ENCODE results near the gene USP51.
"Not testable (repeated sequence)": the region's sequence is repeated elsewhere in the genome, so short reads cannot be mapped to it uniquely, and the experiment has no call there.

USP51 gene

DNA sequence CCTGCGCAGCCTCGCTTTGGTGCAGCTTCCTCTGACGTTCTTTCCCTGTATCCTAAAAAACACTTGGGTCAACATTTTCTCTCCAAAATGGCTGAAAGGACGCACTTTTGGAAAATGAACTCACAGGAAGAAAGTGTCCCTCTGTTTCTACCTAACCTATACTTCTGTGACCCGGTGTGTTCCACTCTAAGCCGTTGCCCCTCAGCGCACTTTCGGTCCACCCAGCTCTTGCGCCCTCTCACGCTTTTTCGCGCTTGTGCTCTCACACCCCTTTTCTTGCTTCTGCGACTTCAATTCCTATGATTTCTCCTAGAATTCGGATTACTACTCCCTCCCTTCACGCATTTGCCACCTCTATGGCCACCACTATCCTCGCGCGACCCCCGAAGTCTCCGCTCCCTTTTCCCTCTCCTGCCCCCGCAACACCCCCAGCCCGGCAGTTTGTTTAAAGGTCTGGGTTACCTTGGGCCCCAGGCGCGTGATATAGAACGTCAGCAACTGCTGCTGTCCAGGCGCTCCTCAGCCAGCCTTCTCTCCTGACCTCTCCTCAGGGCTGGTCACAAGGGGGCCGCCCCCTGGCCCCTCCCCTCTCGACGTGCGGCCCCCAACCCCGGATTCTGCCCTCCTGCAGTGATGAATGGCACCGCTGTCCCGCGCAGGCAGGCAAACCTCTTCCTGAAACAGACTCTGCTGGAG is at the start of gene USP51:
USP51 (minus strand) TSS at position 535 of the 696 bp plus-strand sequence. CDS start 909 bp downstream, outside the sequence.
- peak; percentile 63 for DNase-seq (ENCODE audit: low spot score)

DNA sequence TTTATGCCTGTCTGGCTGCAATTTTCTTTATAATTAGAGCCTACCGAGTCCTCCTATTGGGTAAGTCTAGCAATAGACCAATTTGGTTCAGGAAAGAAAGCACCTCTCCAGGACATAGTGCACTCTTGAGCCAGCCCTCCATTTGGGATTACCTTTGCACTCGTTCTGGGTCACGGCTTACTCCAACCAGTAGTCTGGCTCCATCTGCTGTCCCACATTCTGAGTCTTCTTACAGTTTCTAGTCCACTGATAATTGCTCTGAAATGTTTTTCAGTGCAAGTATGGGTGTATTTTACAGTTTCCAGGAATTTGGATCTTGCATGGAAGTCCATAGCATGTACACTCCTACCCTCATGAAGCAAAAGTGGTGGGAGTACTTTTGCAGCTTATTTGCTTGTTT is 34.8 kb upstream of the USP51 start:
- DNase-seq (ENCODE audit: low spot score): no peak

DNA sequence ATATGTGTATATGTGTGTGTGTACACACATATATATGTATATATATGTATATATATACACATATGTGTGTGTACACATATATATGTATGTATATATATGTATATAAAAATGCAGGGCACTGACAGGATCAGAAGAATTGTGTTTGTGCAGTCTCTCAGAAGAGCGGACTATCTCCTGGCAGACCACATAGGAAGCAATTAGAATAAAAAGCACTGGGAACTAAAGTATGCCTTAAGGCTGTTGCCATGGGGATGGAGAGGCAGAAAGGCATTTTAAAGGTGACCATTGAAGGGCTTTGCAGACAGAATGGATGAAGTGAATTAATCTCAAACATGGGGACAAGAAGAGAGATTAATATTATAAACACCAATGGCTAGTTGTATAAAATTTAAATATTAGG is 33.7 kb upstream of the USP51 start:
- no peak for DNase-seq (ENCODE audit: low spot score)

DNA sequence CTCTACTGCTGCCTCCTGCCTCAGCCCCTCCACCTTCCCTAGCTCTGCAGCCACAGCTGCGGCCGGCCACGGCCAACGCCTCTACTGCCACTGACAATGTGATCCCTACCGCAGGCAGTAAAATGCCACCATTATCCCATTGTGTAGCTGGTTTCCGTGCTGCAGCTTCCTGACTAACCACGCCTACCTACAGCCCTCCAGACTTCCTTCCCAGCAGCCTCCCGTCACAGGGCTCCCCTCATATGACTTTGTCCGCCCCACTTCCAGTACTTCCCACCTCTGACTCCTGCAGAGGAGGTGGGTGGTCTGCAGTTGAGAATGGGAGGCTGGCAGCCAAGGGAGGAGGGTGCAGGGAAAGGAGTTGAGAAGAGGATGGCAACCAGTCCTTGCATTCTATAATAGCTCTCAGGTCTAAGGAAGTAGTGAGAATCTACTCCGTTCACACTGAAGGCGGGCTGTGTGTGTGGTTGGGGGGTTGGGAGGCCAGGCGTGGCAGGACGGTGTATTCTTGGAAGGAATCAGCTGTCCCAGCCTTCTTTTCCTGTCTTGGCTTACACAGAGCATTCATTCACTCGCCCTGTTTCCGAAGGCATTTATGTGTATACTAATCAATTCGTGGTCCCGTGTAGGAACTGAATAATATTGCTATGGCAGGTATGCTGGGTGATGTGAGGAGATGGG is 33.1 kb upstream of the USP51 start:
- no peak for DNase-seq (ENCODE audit: low spot score)

DNA sequence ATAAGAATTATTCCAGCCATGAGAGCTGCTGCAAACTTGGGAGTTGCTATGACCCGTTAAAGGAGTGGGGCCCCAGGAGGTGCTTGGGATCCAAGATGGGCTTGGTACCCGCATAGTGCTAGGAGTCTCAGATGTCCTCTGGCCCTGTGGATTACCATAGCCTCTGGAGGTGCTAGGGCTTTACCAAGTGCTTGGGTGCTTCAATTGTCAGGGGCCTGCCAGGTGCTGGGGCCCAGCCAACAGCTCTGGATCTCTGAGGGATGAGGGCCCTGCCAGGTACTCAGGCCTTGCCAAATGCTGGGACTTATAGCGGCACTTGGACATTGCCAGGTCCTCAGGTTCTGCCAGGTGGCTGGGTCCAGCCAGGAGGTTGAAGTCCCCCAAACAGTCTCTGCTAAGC is 32.0 kb upstream of the USP51 start:
- no peak for DNase-seq (ENCODE audit: low spot score)

DNA sequence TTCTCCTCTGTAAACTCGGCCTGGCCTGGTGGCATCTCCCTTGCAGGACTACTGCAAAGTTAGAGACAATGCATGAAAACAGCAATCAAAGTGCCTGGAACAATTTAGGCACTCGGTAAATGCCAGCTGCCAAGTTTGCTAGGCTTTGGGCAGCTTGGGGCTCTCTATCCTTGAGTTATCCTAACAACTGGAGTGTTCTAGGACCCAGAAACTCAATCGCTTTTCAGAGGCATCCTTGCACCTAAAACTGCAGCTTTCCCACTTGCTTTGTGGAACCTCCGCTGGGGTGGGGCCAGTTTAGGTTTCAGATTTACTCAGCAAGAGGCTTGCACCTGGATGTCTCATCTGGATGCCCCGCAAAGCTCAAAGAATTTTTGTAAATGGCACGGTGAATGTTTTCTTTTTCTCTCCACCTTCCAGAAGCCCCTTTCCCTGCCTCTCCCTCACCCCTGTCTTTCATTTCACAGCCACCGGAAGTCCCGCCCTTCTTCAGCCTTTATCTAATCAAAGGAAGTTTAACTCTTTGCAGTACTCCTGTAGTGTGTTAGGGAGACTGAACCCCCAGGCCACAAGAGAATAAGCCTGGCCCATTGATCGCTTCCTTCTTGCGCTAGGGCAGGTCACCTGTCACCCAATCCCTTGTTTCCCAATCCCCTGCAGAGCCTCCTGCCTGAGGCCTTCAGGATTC is 27.3 kb upstream of the USP51 start:
- not testable (repeated sequence) for DNase-seq (ENCODE audit: low spot score)

DNA sequence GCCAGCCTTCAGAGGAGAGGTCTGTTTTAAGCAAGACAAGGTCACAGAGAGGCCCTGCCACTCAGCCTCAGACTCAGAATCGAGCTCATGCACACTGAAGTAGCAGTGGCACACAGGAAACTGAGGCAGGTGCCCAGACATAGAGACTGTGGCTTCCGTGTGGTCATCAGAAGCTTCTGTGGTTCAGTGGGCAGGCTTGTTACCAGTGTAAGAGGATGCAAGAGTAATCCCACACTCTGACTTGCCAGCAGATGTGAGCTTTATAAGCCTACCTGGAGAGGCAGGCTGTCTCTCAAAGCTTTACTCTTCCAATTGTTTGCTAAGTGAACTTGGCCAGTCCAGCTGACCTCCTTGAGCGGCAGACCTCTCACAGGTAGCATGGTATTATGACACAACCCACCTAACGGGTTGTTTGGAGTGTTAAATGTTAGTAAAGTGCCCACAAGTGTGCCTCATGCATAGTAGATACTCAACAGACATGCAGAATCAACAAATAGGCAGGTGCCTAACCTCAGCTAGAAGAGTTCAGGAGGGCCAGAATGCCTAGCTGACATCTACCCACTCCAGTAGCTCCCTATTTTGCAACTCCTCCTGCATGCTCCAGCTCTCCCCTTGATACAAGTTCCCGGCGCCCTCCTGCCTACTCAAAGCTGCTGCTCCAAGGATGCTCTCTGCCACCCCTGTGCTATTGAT is 23.5 kb upstream of the USP51 start:
- DNase-seq (ENCODE audit: low spot score): not testable (repeated sequence)

DNA sequence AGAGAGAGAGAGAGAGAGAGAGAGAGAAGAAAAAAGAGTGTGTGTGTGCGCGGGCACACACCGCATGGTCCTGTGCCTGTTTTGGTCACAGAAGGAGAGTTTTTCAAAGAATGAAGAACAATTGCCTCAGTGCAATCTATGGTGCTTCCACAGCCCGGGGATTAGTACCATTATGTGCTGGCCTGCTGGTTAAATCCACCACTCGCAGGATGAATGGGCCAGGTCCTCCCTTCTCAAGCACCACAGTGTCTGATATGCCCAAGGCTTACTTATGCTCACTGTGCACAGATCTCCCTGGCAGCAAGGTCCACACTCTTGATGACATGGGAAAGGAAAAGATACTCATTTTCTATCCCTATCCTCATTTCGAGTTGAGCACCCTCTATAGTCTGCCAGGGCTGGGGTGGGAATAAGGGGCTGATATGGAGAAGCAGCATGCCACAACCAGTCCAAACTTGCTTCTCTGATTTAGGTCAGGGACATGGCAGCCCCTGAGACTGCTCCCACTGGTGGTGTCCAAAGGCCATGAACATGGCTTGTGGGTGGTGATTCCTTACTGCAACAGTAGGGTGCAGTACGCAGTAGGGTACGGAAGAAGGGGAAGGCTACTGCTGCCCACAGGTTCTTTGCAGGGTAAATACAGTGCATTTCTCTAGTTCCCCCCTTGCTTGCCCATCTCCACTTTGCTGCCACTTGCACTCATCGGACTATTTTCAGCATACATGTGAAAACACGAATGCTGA is 18.9 kb upstream of the USP51 start:
- DNase-seq (ENCODE audit: low spot score): not testable (repeated sequence)

DNA sequence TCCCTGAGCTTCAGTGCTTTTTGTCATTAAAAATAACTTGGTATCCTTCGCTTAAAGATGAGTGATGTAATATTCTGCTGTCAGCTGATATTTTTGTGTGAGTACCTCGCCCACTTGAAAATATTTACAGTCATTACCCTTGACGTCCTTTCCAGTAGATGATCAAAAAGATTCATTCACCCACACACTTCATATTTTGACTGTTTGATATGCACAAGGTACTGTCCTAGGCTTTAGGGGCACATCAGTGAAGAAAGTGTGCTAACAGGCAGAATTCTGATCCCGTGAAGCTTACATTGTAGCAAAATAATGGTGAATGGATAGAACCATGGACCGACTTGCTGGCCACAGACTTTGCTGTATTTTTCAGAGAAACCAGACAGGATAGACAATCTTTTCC is 18.1 kb upstream of the USP51 start:
- not testable (repeated sequence) for DNase-seq (ENCODE audit: low spot score)

DNA sequence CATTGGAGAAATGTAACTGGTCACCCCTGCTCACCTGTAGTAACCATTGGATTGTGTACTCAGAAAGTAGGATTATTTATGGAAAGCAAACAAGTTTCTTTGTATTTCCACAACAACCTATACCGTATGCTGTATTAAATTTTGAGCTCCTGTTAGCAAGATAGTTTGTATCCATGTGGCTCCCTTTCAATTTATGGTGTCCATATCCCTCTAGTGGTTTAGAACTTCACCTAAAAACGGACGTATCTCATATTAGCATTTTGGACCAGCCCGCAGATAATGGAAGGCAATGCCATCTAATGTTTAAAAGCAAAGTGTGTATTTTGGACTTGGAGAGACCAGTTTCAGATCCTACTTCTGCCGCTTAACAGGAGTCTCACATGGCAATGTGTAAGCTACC is 17.4 kb upstream of the USP51 start:
- not testable (repeated sequence) for DNase-seq (ENCODE audit: low spot score)

DNA sequence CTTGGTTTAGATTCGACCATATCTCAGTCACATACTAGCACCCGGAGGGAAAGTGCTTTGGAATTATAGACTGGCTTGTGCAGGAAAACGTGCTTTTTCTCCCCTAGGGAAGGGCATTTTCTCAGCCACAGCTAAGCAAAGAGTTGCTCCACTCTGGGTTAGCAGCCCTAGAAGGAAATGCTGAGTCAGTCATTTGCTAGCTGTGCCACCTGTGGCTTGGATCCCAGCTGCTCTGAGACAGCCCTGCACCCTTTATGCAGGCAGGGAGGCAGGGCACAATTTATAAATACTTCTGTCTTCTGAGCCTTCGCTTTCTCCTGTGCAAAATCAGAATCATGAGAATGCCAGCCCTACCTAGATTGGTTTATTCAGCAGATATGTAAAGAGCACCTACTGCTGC is 1.3 kb upstream of the USP51 start:
- peak; percentile 13 for DNase-seq (ENCODE audit: low spot score)

DNA sequence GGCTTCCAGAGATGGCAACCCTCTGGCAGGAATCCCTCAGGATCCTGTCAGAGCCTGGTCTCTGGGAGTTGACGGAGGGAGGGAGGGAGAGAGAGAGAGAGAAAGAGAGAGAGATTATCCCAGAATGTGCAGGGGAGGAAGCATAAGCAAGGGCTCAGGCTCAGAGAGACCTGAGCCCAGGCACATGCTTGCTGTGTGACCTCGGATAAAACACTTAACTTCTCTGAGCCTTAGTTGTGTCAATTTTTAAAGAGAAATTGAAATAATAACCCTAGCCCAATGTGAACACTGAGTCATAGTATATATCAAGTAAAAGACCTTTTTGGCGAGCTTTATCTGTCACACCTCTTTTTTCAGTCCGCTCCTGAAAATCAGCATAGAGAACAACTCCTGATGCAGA is 473 bp upstream of the USP51 start:
- no peak for DNase-seq (ENCODE audit: low spot score)

DNA sequence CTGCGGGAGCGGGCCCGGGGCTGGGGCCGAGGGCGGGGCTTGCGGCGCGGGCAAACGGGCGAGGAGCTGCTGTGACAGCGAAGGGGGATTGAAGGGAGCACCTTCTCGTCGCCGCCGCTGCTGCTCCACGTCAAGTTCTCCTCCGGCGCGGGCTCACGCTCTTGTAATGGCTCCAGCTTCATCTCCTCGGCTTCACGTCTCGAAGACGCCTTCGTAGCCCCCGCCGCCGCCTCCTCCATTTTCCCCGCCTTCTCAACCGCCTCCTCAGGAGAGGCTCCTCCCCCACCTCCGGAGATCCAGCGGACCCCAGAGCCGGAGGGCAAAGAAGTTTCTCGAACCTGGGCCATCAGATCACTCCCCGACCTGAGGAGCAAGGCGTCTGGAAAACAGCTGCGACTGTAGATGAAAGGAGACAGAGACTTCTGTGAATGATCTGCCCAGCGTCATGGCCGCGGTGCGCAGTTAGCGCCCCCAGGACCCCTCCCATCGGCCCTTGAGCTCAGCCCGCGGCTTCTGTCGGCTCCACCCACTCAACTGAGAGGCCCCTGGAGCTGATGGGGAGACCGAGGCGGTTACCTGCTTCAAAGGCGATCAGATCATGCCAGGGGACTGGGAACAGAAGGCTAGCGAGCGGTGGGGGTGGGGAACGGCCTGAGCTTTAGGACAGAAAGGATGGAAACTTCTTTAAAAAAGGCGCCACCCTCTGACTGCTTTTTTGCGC is 895 bp downstream of the USP51 start:
- DNase-seq (ENCODE audit: low spot score): peak; percentile 65

DNA sequence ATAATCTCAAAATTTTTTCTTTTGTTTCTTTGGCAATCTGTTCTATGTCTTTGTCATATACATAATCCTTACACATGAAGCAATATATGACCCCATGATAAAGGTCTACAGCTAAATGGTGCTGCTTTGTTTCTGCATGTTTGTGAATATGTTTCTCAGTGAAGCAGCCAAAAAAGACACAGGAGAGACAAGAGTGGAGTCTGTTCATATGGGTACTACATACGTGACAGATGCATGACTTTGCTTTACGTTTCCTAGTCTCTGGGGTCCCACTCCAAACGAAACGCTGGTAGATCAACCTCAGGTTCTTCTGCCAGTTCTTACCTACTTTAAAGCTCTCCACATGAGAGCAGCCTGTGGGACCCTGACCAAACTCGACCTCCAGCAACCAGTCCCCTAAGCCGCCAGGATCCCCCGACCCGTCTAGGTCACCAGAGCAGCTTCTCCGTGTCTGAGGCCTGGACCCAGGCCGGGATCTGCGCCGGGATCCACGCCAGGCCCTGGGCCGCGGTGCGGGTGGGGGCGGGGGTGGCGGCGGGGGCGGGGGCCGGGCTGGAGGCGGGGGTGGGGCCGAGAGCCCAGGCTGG is 1.5 kb downstream of the USP51 start:
- DNase-seq (ENCODE audit: low spot score): no peak

DNA sequence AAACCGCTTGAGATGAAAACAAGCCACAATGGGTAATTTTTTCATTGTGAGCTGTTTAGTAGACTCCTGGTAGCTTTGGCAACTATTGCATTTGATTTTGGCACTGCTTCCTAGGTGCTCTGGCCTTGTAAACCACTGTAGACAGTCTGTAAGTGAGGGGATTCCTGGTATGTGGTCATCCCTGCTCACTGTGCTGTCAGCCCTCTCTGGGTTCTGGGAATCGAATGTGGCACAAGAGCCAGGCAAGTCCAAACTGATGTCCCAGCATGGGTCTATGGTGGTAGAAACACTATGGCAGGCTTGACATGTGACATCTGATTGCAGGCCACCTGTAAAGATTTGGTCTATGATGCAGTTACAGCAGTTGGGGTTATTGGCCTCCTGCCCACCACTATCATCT is 2.5 kb downstream of the USP51 start:
- DNase-seq (ENCODE audit: low spot score): peak; percentile 3

DNA sequence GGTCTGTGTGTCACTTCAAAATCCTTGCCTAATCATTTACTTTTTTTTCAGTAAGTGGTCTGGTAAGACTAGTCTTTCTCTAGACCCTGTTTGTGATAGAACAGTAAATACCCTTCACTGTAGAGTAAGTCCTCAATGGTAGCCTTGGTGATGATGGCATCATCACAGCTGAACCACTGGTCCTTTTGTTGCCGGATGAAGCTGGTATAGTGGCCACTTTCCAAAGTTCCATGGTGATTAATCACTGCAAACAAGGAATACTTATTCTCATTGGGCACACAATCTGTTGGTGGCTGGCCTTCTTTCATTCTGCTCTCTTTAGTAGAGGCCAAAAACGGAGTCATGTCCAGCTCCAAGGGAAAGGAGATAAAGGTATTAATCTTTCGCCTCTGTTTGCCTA is 2.9 kb downstream of the USP51 start:
- no peak for DNase-seq (ENCODE audit: low spot score)

DNA sequence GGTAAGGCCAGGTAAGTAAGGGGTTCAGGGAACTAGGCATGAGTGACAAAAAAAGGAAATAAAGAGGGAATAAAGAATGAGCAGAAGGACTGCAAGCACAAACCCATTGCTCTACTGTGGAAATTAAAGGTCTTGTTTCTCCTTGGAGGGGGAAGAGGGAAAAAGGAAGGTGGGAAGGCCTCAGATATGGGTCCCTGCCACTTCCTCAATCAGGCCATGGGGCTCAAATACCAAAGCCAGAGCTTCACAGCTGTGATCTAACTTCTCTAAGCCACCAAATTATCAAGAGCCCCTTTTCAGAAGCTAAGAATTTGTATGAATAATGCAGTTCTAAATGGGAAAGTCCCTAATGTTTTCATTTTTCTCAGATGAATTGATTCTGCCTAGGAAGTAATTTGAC is 4.7 kb downstream of the USP51 start:
- DNase-seq (ENCODE audit: low spot score): no peak

DNA sequence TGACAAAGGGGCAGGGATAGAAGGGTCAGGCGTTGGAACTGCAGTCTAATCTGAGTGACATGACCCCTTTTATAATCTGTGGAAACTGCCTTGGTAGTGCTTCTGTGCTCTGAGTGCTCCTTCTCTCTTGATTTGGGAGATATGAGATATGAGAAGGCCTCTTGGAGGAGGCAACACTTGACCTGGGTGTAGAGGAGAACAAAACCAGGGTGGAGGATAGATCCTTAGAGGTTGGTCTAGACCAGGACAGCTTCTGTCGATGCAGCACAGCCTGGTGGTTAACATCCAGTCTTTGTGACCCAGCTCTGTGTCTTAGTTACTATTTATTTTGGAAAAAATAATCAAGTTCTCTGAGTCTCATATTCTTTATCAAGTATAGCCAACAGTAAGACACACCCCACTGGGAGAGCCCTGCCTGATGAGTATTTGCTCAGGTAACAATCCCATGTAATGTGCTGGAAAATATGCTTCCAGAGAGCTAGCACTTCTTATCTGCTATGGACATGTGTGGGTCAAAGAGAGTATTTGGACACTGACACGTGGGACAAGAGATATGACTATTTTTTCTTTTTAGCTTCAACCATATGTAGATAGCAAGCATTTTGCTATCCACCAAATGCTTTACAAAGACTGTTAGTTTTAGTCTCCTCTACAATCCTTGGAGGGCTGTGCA is 9.1 kb downstream of the USP51 start:
- no peak for DNase-seq (ENCODE audit: low spot score)

DNA sequence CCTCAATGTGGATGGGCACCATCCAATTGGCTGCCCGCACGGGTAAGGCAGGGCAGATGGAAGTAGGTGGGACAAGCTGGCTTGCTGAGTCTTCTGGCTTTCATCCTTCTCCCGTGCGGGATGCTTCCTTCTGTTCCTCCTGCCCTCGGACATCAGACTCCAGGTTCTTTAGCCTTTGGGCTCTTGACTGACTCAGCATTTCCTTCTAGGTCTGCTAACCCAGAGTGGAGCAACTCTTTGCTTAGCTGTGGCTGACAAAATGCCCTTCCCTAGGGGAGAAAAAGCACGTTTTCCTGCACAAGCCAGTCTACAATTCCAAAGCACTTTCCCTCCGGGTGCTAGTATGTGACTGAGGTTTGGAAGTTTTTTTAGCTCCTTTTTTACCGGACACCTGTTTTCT is 9.7 kb downstream of the USP51 start:
- DNase-seq (ENCODE audit: low spot score): not testable (repeated sequence)

DNA sequence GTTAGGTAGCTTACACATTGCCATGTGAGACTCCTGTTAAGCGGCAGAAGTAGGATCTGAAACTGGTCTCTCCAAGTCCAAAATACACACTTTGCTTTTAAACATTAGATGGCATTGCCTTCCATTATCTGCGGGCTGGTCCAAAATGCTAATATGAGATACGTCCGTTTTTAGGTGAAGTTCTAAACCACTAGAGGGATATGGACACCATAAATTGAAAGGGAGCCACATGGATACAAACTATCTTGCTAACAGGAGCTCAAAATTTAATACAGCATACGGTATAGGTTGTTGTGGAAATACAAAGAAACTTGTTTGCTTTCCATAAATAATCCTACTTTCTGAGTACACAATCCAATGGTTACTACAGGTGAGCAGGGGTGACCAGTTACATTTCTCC is 23.9 kb downstream of the USP51 start:
- DNase-seq (ENCODE audit: low spot score): not testable (repeated sequence)

Data from ecto neural progenitor cell (in vitro differentiated cells).